ENCODE data around the gene PNRC1.

GRCh38 chr6:89047473-89047872, 33.1 kb upstream of the PNRC1 start:
- TF ChIP-seq CTCF (conservative IDR thresholded peaks at IDR 0.05; ENCODE audit: low read length) (no peak), EZH2phosphoT487 (IDR thresholded peaks at IDR 0.05; ENCODE audit: borderline replicate concordance) (no peak)
